Stomach smooth muscle (tissue), 2 donors: ENCODE data around the gene SLC27A2.

ENCODE experiments used
- H3K27ac ChIP-seq: one replicate; pipeline ENCODE4 v1.7.0; 2013; ENCODE audit warnings: mild to moderate bottlenecking, low read length, inconsistent platforms
- H3K27me3 ChIP-seq, 2 donors: one replicate each; pipeline ENCODE4 v1.7.0; 2013; ENCODE audit warnings: low read length in 2 of 2; ENCODE audit not compliant: insufficient read depth in 2 of 2, control insufficient read depth in 1 of 2
- H3K36me3 ChIP-seq, 2 donors: one replicate each; pipeline ENCODE4 v1.7.0; 2013; ENCODE audit warnings: low read length in 2 of 2; ENCODE audit not compliant: control insufficient read depth in 2 of 2, insufficient read depth in 2 of 2
- H3K4me1 ChIP-seq: one replicate; pipeline ENCODE4 v1.7.0; 2013; ENCODE audit warnings: low read length; ENCODE audit not compliant: control insufficient read depth, insufficient read depth
- H3K4me3 ChIP-seq, 2 donors: one replicate each; pipeline ENCODE4 v1.7.0; 2013; ENCODE audit warnings: low read length in 2 of 2
- H3K9ac ChIP-seq, 2 donors: one replicate each; pipeline ENCODE4 v1.7.0; 2013; ENCODE audit warnings: low read length in 2 of 2, mild to moderate bottlenecking in 1 of 2
- H3K9me3 ChIP-seq, 2 donors: one replicate each; pipeline ENCODE4 v1.7.0; 2013; ENCODE audit warnings: low read length in 2 of 2; ENCODE audit not compliant: control insufficient read depth in 2 of 2
- donor health status: healthy.
- donor health status: Pancreatic carcinoma.

SLC27A2 gene

GRCh38 chr15:50250760-50251394 is 68.9 kb downstream of the SLC27A2 start:
- no peak overlapping the region for H3K27ac ChIP-seq
- no peaks in the 10 kb centered on the region for H3K9me3 ChIP-seq
- no peak overlapping the region for H3K4me3 ChIP-seq
- H3K9ac ChIP-seq = no peak overlapping the region
- peaks cover 3% of the 10 kb centered on the region for H3K4me1 ChIP-seq
- no peaks in the 10 kb centered on the region for H3K36me3 ChIP-seq
- no peaks in the 10 kb centered on the region for H3K27me3 ChIP-seq

GRCh38 chr15:50251638-50252182 is 69.7 kb downstream of the SLC27A2 start:
- Histone ChIP-seq H3K4me3 (no peak overlapping the region), H3K27me3 (no peaks in the 10 kb centered on the region), H3K9ac (no peak overlapping the region), H3K27ac (no peak overlapping the region), H3K36me3 (no peaks in the 10 kb centered on the region), H3K4me1 (peaks cover 3% of the 10 kb centered on the region), H3K9me3 (no peaks in the 10 kb centered on the region)

GRCh38 chr15:50252556-50252955 is 70.6 kb downstream of the SLC27A2 start:
- H3K36me3 ChIP-seq = no peaks in the 10 kb centered on the region
- H3K27ac ChIP-seq = no peak overlapping the region
- peaks cover 3% of the 10 kb centered on the region for H3K4me1 ChIP-seq
- H3K4me3 ChIP-seq = no peak overlapping the region
- no peak overlapping the region for H3K9ac ChIP-seq
- H3K9me3 ChIP-seq = no peaks in the 10 kb centered on the region
- H3K27me3 ChIP-seq = peaks cover 0 to 3% of the 10 kb centered on the region in 2 donors

- peaks cover 0 to 3% of the 10 kb centered on the region in 2 donors for H3K27me3 ChIP-seq
- H3K9me3 ChIP-seq = no peaks in the 10 kb centered on the region
Observed at GRCh38 chr15:50256188-50257041, 74.4 kb downstream of the SLC27A2 start.

GRCh38 chr15:50257332-50257731 is 75.3 kb downstream of the SLC27A2 start:
- H3K36me3 ChIP-seq = no peaks in the 10 kb centered on the region
- H3K4me1 ChIP-seq = no peaks in the 10 kb centered on the region
- peaks cover 0 to 3% of the 10 kb centered on the region in 2 donors for H3K27me3 ChIP-seq
- no peak overlapping the region for H3K9ac ChIP-seq
- no peak overlapping the region for H3K27ac ChIP-seq
- H3K4me3 ChIP-seq = no peak overlapping the region
- no peaks in the 10 kb centered on the region for H3K9me3 ChIP-seq

More at GRCh38 chr15:50256188-50257041, 74.4 kb downstream of the SLC27A2 start:
- Histone ChIP-seq H3K4me3 (no peak overlapping the region), H3K27ac (no peak overlapping the region), H3K9ac (no peak overlapping the region), H3K4me1 (no peaks in the 10 kb centered on the region), H3K36me3 (no peaks in the 10 kb centered on the region)

- Histone ChIP-seq H3K4me3 (no peak overlapping the region), H3K27ac (no peak overlapping the region), H3K4me1 (no peaks in the 10 kb centered on the region), H3K9me3 (no peaks in the 10 kb centered on the region), H3K27me3 (peaks cover 0 to 3% of the 10 kb centered on the region in 2 donors), H3K9ac (no peak overlapping the region), H3K36me3 (no peaks in the 10 kb centered on the region)
Observed at GRCh38 chr15:50257924-50258323, 75.9 kb downstream of the SLC27A2 start.

- H3K4me3 ChIP-seq = no peak overlapping the region
- no peaks in the 10 kb centered on the region for H3K9me3 ChIP-seq
- no peak overlapping the region for H3K9ac ChIP-seq
Observed at GRCh38 chr15:50259276-50259675, 77.3 kb downstream of the SLC27A2 start.

GRCh38 chr15:50260969-50261496 is 79.0 kb downstream of the SLC27A2 start:
- H3K4me1 ChIP-seq = no peaks in the 10 kb centered on the region
- peaks cover 0 to 3% of the 10 kb centered on the region in 2 donors for H3K27me3 ChIP-seq
- no peaks in the 10 kb centered on the region for H3K9me3 ChIP-seq
- H3K27ac ChIP-seq = no peak overlapping the region
- no peak overlapping the region for H3K9ac ChIP-seq
- H3K4me3 ChIP-seq = no peak overlapping the region
- H3K36me3 ChIP-seq = no peaks in the 10 kb centered on the region

More at GRCh38 chr15:50259276-50259675, 77.3 kb downstream of the SLC27A2 start:
- no peaks in the 10 kb centered on the region for H3K4me1 ChIP-seq
- peaks cover 0 to 3% of the 10 kb centered on the region in 2 donors for H3K27me3 ChIP-seq
- no peak overlapping the region for H3K27ac ChIP-seq
- H3K36me3 ChIP-seq = no peaks in the 10 kb centered on the region

GRCh38 chr15:50261981-50262380 is 80.0 kb downstream of the SLC27A2 start:
- Histone ChIP-seq H3K27ac (no peak overlapping the region), H3K9me3 (no peaks in the 10 kb centered on the region), H3K4me1 (no peaks in the 10 kb centered on the region), H3K9ac (no peak overlapping the region), H3K36me3 (no peaks in the 10 kb centered on the region), H3K4me3 (no peak overlapping the region), H3K27me3 (peaks cover 0 to 3% of the 10 kb centered on the region in 2 donors)

- H3K4me1 ChIP-seq = no peaks in the 10 kb centered on the region
- H3K36me3 ChIP-seq = no peaks in the 10 kb centered on the region
- H3K27me3 ChIP-seq = no peaks in the 10 kb centered on the region
- H3K27ac ChIP-seq = no peak overlapping the region
- no peak overlapping the region for H3K4me3 ChIP-seq
- H3K9ac ChIP-seq = no peak overlapping the region
- no peaks in the 10 kb centered on the region for H3K9me3 ChIP-seq
Observed at GRCh38 chr15:50262533-50262932, 80.5 kb downstream of the SLC27A2 start.
